Right ventricle myocardium inferior (tissue), 1 donor: Measurements from ENCODE around the gene TDRD3. TPM values are rescaled to one million over a fixed set of nuclear protein-coding genes. Genes with fewer than 3 reads are reported as not detected.

Experiments used
- ATAC-seq: fragments of 200-7000 bp; cut with Tn5 transposase; one replicate; pipeline ENCODE4 v1.9.1; 2020; ENCODE audit warnings: mild to moderate bottlenecking, moderate library complexity
- DNase-seq: peaks from one replicate; pipeline ENCODE4 v3.0.0; 2021; ENCODE audit errors: missing footprints
- intact Hi-C: fragments of 100-400 bp; cut with DNase I; formaldehyde crosslinking; loops from one replicate; pipeline ENCODE4 v1.11.0; 2022
- total RNA-seq: library from RNA; stranded (reverse); fragmentation: NEBNext Ultra II Directional; extraction: Animal tissue kit (Norgen Biotek cat#: 25700); gene quantifications from one replicate; pipeline ENCODE4 v1.2.1, GENCODE V29; 2021
- donor health status: DM: no; HTN: yes; CAD: no; lungs with severe emphysema.

TDRD3 gene
- total RNA-seq, 1 donor from 2014 or later = 40.2 TPM

- no peak for DNase-seq
- intact Hi-C loops = loop anchor here (10.0 kb wide), 1 partner anchor 266 kb away; the partner anchor contains the start of gene DIAPH3
- peak; percentile 62 for ATAC-seq
These were observed 34.2 kb downstream of the TDRD3 start for GRCh38 chr13:60431108-60431700.

GRCh38 chr13:60433505-60433904 lies 36.5 kb downstream of the TDRD3 start:
- ATAC-seq = no peak
- intact Hi-C loops = loop anchor here (10.0 kb wide), 1 partner anchor 269 kb away; the partner anchor contains the start of gene DIAPH3
- DNase-seq = no peak

- DNase-seq (no peak), ATAC-seq (no peak)
- intact Hi-C loops = loop anchor here (10.0 kb wide), 1 partner anchor 271 kb away; the partner anchor contains the start of gene DIAPH3
These were observed 38.8 kb downstream of the TDRD3 start for GRCh38 chr13:60435762-60436374.

- ATAC-seq (no peak), DNase-seq (no peak)
- intact Hi-C loops = loop anchor here (10.0 kb wide), 1 partner anchor 274 kb away; the partner anchor contains the start of gene DIAPH3
These were observed 42.2 kb downstream of the TDRD3 start for GRCh38 chr13:60439201-60439600.

- ATAC-seq (no peak), DNase-seq (no peak)
- intact Hi-C loops = no loop called here
These were observed 44.7 kb downstream of the TDRD3 start for GRCh38 chr13:60441761-60442160.

GRCh38 chr13:60448907-60449510 lies 52.0 kb downstream of the TDRD3 start:
- intact Hi-C loops = no loop called here
- ATAC-seq (no peak), DNase-seq (no peak)

- intact Hi-C loops = no loop called here
- ATAC-seq = no peak
These were observed 56.5 kb downstream of the TDRD3 start for GRCh38 chr13:60453490-60453889.

GRCh38 chr13:60454425-60454824 lies 57.4 kb downstream of the TDRD3 start:
- DNase-seq (no peak), ATAC-seq (no peak)
- intact Hi-C loops = no loop called here

More at GRCh38 chr13:60453490-60453889, 56.5 kb downstream of the TDRD3 start:
- DNase-seq = no peak

GRCh38 chr13:60463787-60464186 lies 66.8 kb downstream of the TDRD3 start:
- no peak for ATAC-seq
- no peak for DNase-seq
- intact Hi-C loops = no loop called here

GRCh38 chr13:60467098-60467497 lies 70.1 kb downstream of the TDRD3 start:
- intact Hi-C loops = no loop called here
- DNase-seq (no peak), ATAC-seq (no peak)

GRCh38 chr13:60479273-60479672 lies 82.3 kb downstream of the TDRD3 start:
- ATAC-seq (no peak), DNase-seq (no peak)
- intact Hi-C loops = no loop called here

GRCh38 chr13:60482012-60482411 lies 85.0 kb downstream of the TDRD3 start:
- DNase-seq = no peak
- intact Hi-C loops = no loop called here
- no peak for ATAC-seq

GRCh38 chr13:60484865-60485264 lies 87.8 kb downstream of the TDRD3 start:
- no peak for ATAC-seq
- intact Hi-C loops = no loop called here
- DNase-seq = no peak

GRCh38 chr13:60491531-60491930 lies 94.5 kb downstream of the TDRD3 start:
- ATAC-seq (no peak), DNase-seq (no peak)
- intact Hi-C loops = no loop called here

GRCh38 chr13:60492187-60492586 lies 95.2 kb downstream of the TDRD3 start:
- intact Hi-C loops = no loop called here
- ATAC-seq (no peak), DNase-seq (no peak)

- no peak for DNase-seq
- intact Hi-C loops = no loop called here
- no peak for ATAC-seq
These were observed 97.3 kb downstream of the TDRD3 start for GRCh38 chr13:60494296-60494695.

GRCh38 chr13:60501236-60501635 lies 104.2 kb downstream of the TDRD3 start:
- no peak for DNase-seq
- ATAC-seq = no peak
- intact Hi-C loops = no loop called here

- DNase-seq = no peak
- intact Hi-C loops = no loop called here
These were observed 112.8 kb downstream of the TDRD3 start for GRCh38 chr13:60509601-60510386.

GRCh38 chr13:60511637-60512036 lies 114.6 kb downstream of the TDRD3 start:
- intact Hi-C loops = no loop called here
- DNase-seq = no peak
- no peak for ATAC-seq

More at GRCh38 chr13:60509601-60510386, 112.8 kb downstream of the TDRD3 start:
- no peak for ATAC-seq
